K562 (cell line): ENCODE data around the gene BCL10.
A peak's percentile ranks its signal among the peaks of the same experiment; 100 is the strongest.

Experiments used
- EZH2 ChIP-seq: IDR thresholded peaks from 2 replicates; pipeline ENCODE4 v1.6.1; 2012; ENCODE audit warnings: low read depth, mild to moderate bottlenecking, inconsistent platforms, low read length, borderline replicate concordance
- NBN ChIP-seq: fragments of 450-650 bp; IDR thresholded peaks from 2 replicates; pipeline ENCODE4 v1.6.1; 2016; ENCODE audit warnings: low read depth, mild to moderate bottlenecking
- NUFIP1 ChIP-seq: fragments of 450-650 bp; IDR thresholded peaks from 2 replicates; pipeline ENCODE4 v1.6.1; 2018; ENCODE audit not compliant: partially characterized antibody
- SMC3 ChIP-seq: conservative IDR thresholded peaks from 2 replicates; pipeline ENCODE4 v1.6.1; 2011; ENCODE audit warnings: low read depth, low read length, improper control_type of control experiment; ENCODE audit not compliant: insufficient read depth
- TCF7 ChIP-seq: sonication (generic); IDR thresholded peaks from 2 replicates; pipeline ENCODE4 v1.6.1; 2016; ENCODE audit warnings: antibody characterized with exemption, borderline replicate concordance
- YY1 ChIP-seq, 3 experiments: IDR thresholded peaks; 2 replicates each; pipeline ENCODE4 v1.6.1; 2011; ENCODE audit warnings: low read length in 2 of 3, mild to moderate bottlenecking in 2 of 3, moderate library complexity in 2 of 3, borderline replicate concordance in 1 of 3, control low read depth in 1 of 3, low read depth in 1 of 3; ENCODE audit not compliant: insufficient read depth in 3 of 3, insufficient replicate concordance in 2 of 3, control insufficient read depth in 1 of 3, insufficient read length in 1 of 3; ENCODE audit errors: extremely low read depth in 1 of 3
- ZBTB12 ChIP-seq: fragments of 250-450 bp; sonication (Bioruptor Pico); IDR thresholded peaks from 2 replicates; pipeline ENCODE4 v1.4.0; 2020
- ZBTB40 ChIP-seq, 2 experiments: fragments of 450-650 bp in 1 of 2; sonication (generic) in 1 of 2; formaldehyde crosslinking in 1 of 2; IDR thresholded peaks; 2 replicates each; pipeline versions ENCODE4 v1.7.1 to v1.9.0; 2016 to 2022; ENCODE audit warnings: inconsistent platforms in 1 of 2, mild to moderate bottlenecking in 1 of 2, missing genetic modification reagents in 1 of 2
- ZHX1 ChIP-seq: fragments of 150-350 bp; conservative IDR thresholded peaks from 2 replicates; pipeline ENCODE4 v1.6.1; 2014; ENCODE audit warnings: low read length
- ZZZ3 ChIP-seq: fragments of 450-650 bp; IDR thresholded peaks from 2 replicates; pipeline ENCODE4 v1.6.1; 2016; ENCODE audit warnings: antibody characterized with exemption, mild to moderate bottlenecking, moderate library complexity

GRCh38 chr1:85230305-85230977 is 46.0 kb downstream of the BCL10 start:
- TF ChIP-seq ZBTB12 (CRISPR knock-in tag): no peak
- TF ChIP-seq TCF7: no peak
- TF ChIP-seq NBN: no peak
- no peak for TF ChIP-seq YY1 (IDR thresholded peaks at IDR 0.05; ENCODE audit: borderline replicate concordance in 1 of 3, control insufficient read depth in 1 of 3, extremely low read depth in 1 of 3, insufficient read depth in 3 of 3, insufficient read length in 1 of 3, insufficient replicate concordance in 2 of 3, low read depth in 1 of 3, low read length in 2 of 3)
- no peak for TF ChIP-seq ZZZ3
- no peak for TF ChIP-seq EZH2
- TF ChIP-seq NUFIP1: no peak
- 0 out of 2 replicates have a peak, but pooled peaks have one; percentile 18 for TF ChIP-seq SMC3
- TF ChIP-seq ZHX1: no peak
- TF ChIP-seq ZBTB40 (IDR thresholded peaks at IDR 0.05): no peak
- no peak for TF ChIP-seq ZBTB40 (CRISPR knock-in tag; IDR thresholded peaks at IDR 0.05)
